Renal cortical epithelial cell (primary cell): ENCODE results near the gene OGFR. TPM values are rescaled to one million over a fixed set of nuclear protein-coding genes. Genes with fewer than 3 reads are reported as not detected.
A peak's percentile ranks its signal among the peaks of the same experiment; 100 is the strongest.

Experiments
- DNase-seq: peaks from one replicate; pipeline ENCODE4 v3.0.0-alpha.2; 2011; ENCODE audit warnings: low read depth
- total RNA-seq: library from RNA; depleted of rRNA; stranded (reverse); fragments of >200 nt; gene quantifications from 2 replicates; pipeline ENCODE4 v1.2.3, GENCODE V29; 2014

Gene OGFR
- total RNA-seq, 1 donor from 2014 or later, result 45.8 TPM

DNA sequence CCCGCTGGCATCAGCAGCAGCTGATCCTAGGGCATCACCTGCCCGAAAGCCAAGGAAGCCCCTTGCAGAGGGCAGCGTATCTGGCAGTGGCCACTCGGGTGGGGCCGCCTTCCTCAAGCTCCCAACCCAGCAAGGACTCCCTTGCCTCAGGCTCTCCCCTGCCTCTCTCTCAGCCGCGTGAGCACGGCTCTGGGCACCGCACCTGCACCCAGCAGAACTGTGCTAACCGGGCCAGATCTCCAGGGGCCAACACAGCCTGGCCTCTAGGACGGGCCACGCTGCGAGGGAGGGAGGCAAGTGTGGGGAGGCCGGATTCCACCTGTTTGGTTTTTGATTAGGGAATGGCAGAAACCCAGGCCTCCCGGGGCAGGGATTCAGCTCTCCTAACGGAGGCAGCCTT, 20.1 kb upstream of the OGFR start:
- DNase-seq, result no peak

DNA sequence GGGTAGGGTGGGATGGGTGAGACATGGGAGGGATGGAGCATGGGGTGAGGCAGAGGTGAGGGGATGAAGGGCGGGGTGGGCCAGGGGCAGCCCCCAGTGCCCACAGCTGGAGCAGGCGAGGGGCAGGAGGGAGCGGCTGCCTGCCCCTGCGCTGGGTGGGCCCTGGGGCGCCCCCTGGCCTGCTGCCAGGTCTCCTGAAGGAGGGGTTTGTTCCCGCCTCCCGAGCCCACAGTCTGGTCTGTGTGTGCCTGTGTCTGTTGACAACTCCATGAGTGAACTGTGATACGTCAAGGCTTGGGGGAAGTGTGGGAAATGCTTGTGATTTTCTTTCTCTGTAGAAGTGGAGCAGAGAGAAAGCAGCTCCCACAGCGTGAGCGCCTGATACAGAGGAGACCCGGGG, 19.2 kb upstream of the OGFR start:
- no peak for DNase-seq

DNA sequence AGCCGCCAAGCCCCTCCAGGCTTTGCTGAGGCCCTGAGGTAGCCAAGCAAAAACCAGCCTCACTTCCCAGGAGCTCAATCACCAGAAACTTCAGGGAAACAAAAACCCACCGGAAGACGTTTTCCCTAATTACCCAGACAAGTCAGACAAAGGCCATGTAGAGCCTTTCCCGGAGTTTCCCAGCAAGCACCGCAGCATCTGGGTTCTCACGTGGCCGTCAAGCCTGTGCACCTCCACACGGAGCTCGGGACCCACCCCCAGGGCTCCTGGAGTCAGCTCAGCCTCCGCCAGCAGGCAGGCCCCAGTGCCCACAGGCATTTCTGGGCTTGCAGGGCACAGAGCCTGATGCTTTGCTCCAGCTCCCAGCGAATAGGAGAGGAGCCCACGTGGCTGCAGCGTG, 18.5 kb upstream of the OGFR start:
- no peak for DNase-seq

GRCh38 chr20:62787321-62787720, 17.3 kb upstream of the OGFR start:
- DNase-seq, result no peak

DNA sequence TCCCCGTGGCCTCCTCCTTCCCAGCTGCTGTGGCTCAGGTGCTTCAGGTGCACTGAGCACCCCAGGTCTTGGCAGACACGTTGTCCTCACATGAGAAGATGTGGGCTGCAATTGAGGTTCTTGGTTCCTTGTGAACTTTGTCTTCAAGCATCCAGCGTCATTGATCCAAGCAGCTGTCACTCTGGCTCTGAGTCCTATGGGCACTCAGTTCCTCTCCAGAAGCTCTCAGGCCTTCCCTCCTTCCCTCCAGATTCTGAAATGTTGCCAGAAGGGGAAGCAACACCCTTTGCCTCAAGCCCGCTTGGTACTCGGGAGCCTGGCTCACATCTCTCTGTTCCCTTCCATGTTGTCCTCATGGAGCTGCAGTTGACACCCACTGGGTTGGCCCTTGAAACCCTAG, 16.8 kb upstream of the OGFR start:
- DNase-seq, result no peak

- peak; percentile 15 for DNase-seq
These were observed 16.0 kb upstream of the OGFR start for GRCh38 chr20:62788607-62789006.

DNA sequence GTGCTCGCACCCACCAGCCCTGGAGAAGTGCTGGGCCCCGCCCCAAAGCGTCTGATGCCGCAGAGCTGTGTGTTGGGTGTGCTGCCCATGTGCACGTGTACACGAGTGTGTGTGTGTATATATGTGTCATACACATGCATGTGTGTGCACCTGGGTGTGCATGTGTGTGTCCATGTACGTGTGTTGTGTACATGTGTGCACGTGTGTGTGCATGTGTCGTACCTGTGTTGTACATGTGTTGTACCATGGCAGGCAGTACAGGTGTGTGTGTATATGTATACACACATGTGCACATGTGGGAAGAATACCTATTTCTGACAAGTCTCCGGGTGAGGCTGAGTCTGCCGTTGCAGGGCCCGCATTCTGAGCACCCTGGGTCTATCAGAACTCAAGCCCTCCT, 14.6 kb upstream of the OGFR start:
- DNase-seq, result no peak

DNA sequence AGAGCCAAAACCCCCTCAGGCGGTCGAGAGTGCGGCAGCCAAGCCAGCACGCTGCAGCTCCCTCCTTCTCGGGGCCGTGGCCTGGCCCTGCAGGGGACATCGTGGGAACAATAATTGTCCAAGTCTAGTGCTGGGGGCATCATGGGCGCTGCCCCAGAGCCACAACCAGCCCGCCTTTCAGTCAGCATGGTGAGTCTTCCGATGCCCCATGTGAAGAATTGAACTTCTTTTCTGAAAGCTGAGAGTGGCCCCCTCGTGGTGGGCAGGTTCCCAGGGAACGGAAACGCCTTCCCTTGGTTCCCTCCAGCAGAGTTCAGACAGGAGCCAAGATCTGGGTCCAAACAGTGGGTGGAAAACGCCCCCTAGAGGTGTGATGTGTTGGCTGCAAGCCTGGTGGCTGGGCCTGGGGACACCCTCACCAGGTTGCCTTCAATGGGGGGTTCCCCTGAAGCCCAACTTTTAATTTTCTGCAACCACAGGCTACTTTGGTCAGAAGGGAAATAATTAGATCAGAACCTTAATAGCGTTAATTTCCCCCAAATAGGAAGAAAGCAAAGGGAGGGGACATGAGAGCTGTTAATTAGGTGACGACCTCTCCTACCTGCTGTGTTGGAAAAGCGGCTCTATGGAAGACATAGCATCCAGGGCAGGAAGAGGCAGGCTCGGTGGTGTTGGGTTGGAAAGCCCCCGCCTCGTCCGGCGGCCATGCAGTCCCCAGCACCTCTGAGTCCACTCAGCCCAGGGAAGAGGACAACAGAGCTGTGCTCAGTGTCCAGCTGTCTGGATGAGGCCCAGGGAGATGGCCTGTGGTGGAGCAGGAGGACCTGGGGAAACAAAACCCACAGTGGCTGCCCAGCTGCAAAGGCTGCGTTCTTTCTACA, 13.1 kb upstream of the OGFR start:
- peak; percentile 82 for DNase-seq

DNA sequence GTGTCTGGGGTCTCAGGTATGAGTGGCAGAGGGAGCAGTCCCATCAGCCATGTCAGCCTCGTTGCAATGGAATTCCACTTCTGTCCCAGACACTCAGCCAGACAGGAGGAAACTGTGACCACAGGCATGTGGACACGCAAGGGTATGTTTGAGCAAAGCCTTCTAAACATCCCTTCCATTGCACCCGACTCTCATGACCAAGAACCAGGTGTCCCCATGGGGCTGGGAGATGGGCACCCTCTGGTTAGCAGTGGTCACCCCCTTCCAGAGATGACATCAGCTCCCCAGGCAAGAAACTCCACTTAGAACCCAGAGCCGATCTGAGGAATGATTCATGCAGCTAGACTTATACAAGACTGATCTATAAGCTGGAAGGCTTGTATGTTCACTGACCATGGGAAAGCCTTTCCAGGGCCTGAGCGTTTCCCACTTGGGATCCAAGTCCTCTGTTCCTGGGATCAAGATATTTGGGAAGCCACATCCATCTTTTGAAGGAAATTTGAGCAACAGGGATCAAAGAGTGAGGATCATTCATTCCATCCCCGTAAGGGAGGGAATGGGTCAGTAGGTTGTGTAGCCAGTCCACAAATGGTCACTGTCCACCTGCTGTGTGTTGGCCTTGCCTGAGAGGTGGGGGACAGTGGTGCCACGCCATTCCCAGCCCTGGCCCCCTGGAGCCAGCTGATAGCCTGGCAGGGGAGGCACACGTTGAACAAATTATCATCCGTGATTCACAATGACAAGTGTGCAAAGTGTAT, 12.3 kb upstream of the OGFR start:
- peak; percentile 41 for DNase-seq

DNA sequence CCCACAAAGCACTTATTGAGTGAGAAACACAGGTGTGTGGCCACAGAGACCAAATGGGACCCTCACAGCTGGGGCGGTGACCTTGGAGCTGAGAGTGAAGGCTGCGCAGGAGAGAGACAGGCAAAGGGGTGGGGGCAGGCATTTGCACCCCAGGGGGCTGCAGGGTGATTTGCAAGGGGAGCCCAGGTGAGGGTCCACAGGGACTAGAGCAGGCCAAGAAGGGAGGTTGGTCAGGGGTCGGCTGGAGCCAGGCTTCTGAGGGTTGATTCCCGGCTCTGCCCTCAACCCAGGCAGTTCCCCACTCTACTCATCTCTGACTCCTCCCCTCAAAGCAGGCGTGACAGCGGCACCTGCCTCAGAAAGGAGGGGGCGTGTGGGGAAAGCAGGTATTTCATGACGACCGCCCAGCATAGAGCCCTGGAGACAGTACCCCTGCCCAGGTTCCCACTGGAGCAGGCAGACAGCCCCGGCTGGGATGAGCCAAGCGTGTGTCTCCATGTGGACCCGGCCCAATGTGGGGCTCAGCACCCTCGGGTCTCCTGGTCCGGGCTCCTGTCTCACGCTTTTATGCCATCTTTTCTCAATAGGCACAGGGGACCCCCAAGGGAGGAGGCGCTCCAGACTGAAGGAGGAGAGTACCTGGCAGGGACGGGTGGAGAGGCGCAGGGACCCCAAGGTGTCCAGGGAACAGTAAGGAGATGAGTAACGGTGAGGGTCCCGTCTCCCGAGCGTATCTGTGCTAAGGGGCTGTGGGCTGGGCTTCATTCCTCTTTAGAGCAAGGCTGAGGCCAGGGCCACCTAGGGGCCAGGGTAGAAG, 11.5 kb upstream of the OGFR start:
- no peak for DNase-seq

DNA sequence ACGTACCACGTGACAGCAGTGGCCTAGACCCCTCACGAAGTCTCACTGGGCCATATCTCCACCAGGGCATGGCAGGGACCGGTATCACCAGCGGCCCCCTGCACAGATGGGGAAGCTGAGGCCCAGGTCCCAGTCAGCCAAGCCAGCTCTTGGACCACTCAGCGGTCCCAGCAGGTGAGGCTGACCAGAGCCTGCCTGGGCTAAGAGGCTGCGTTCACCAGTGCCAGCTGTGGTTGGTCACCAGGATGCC, 11.0 kb upstream of the OGFR start:
- DNase-seq, result no peak

GRCh38 chr20:62794007-62794724, 10.5 kb upstream of the OGFR start:
- DNase-seq, result peak; percentile 71

DNA sequence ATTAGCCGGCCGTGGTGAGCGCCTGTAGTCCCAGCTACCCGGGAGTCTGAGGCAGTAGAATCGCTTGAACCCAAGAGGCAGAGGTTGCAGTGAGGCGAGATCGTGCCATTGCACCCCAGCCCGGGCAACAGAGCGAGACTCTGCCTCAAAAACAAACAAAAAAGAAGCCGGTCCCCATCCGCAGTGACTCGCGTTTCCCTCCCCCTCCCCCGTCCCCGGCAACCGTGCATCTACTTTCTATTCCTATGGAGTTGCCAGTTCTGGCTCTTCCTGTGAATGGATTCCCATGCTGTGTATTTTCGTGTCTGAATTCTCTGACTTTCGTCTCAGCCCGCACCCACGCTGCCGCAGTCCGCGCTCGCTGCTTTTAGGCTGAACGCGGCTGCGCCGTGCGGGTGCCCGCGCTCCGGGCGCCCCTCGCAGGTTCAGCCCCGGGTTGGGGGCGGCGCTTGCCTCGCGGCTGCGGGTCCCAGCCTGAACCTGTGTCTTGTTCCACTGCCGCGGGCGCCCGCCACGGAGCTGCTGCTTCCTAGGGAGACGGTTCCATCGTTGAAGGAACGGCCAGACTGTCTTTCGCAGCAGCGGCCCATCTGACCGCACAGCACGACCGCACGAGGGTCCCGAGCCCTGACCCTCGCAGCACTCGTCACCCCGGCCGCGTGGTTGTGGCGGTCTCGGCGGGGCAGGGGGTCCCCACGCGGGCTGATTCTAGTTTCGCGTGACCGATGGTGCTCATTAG, 9.4 kb upstream of the OGFR start:
- no peak for DNase-seq

GRCh38 chr20:62796699-62797491, 7.7 kb upstream of the OGFR start:
- DNase-seq, result no peak

- no peak for DNase-seq
These were observed 6.7 kb upstream of the OGFR start for GRCh38 chr20:62797671-62798532.

- DNase-seq, result no peak
These were observed 5.6 kb upstream of the OGFR start for GRCh38 chr20:62799036-62799435.

DNA sequence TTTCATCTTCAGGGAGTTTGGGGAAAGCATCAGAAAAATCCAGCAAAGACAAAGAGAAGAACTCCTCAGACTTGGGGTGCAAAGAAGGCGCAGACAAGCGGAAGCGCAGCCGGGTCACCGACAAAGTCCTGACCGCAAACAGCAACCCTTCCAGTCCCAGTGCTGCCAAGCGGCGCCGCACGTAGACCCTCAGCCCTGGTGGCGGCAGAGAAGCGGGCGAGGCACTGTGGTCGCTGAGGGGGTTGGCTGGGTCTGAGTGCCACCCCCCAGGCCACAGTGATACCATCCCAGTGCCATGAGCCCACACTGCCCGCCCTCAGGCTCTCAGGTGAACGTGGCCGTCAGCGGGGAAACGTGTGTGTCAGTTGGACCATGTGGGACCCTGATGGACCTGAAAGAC, 5.2 kb upstream of the OGFR start:
- no peak for DNase-seq

GRCh38 chr20:62799873-62800272, 4.8 kb upstream of the OGFR start:
- DNase-seq, result no peak
